ENCODE measurements around the gene RBM10. TPM values are rescaled to one million over a fixed set of nuclear protein-coding genes. Genes with fewer than 3 reads are reported as not detected.

Gene RBM10
- total RNA-seq, 1 donor from 2014 or later, result 61.9 TPM

DNA sequence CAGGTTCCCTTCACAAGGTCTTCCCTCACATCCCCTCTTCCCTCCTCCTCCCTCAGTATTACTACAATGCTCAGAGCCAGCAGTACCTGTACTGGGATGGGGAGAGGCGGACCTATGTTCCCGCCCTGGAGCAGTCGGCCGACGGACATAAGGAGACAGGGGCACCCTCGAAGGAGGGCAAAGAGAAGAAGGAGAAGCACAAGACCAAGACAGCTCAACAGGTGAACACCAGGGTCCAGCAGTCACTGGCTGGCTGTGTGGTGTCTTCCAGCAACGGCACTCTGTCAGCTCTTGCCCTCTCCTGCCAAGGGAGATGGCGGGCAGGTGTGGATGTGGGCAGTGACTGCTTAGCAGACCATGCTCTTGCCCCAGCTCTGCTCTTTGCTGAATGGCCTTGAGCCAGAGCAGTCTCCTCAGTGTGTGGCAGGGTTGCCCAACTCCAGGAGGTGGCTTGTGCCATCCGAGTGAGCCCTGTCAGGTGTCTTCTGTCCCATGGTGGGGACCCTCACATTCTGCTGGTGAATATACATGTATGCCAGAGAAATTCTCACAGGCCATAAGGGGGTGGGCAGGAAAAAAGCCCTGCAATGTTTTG is 37.2 kb downstream of the RBM10 start:
- Mint-ChIP-seq H3K4me3 (no peak overlapping the region), H3K27ac (no peak overlapping the region), H3K4me1 (ENCODE audit: unreplicated experiment) (no peaks in the 10 kb centered on the region), H3K27me3 (no peaks in the 10 kb centered on the region), H3K9me3 (no peaks in the 10 kb centered on the region), H3K36me3 (peaks cover 7% of the 10 kb centered on the region)
- TF ChIP-seq, protein P1, sequence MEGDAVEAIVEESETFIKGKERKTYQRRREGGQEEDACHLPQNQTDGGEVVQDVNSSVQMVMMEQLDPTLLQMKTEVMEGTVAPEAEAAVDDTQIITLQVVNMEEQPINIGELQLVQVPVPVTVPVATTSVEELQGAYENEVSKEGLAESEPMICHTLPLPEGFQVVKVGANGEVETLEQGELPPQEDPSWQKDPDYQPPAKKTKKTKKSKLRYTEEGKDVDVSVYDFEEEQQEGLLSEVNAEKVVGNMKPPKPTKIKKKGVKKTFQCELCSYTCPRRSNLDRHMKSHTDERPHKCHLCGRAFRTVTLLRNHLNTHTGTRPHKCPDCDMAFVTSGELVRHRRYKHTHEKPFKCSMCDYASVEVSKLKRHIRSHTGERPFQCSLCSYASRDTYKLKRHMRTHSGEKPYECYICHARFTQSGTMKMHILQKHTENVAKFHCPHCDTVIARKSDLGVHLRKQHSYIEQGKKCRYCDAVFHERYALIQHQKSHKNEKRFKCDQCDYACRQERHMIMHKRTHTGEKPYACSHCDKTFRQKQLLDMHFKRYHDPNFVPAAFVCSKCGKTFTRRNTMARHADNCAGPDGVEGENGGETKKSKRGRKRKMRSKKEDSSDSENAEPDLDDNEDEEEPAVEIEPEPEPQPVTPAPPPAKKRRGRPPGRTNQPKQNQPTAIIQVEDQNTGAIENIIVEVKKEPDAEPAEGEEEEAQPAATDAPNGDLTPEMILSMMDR (conservative IDR thresholded peaks at IDR 0.05), result no peak
- DNase-seq (ENCODE audit: extremely low spot score, unreplicated experiment), result no peak

GRCh38 chrX:47184486-47184885 is 39.5 kb downstream of the RBM10 start:
- Mint-ChIP-seq H3K36me3 (peaks cover 4% of the 10 kb centered on the region), H3K9me3 (no peaks in the 10 kb centered on the region), H3K4me3 (no peak overlapping the region), H3K4me1 (ENCODE audit: unreplicated experiment) (no peaks in the 10 kb centered on the region), H3K27ac (no peak overlapping the region), H3K27me3 (no peaks in the 10 kb centered on the region)
- no peak for DNase-seq (ENCODE audit: extremely low spot score, unreplicated experiment)
- TF ChIP-seq, protein P1 (conservative IDR thresholded peaks at IDR 0.05), result no peak

- H3K4me3 Mint-ChIP-seq, result no peak overlapping the region
- H3K4me1 Mint-ChIP-seq (ENCODE audit: unreplicated experiment), result no peaks in the 10 kb centered on the region
- peaks cover 4% of the 10 kb centered on the region for H3K36me3 Mint-ChIP-seq
- no peak overlapping the region for H3K27ac Mint-ChIP-seq
- TF ChIP-seq, protein P1 (conservative IDR thresholded peaks at IDR 0.05), result no peak
- H3K27me3 Mint-ChIP-seq, result no peaks in the 10 kb centered on the region
- no peaks in the 10 kb centered on the region for H3K9me3 Mint-ChIP-seq
- DNase-seq (ENCODE audit: extremely low spot score, unreplicated experiment), result no peak
Measured at GRCh38 chrX:47185241-47185640, 40.2 kb downstream of the RBM10 start.

DNA sequence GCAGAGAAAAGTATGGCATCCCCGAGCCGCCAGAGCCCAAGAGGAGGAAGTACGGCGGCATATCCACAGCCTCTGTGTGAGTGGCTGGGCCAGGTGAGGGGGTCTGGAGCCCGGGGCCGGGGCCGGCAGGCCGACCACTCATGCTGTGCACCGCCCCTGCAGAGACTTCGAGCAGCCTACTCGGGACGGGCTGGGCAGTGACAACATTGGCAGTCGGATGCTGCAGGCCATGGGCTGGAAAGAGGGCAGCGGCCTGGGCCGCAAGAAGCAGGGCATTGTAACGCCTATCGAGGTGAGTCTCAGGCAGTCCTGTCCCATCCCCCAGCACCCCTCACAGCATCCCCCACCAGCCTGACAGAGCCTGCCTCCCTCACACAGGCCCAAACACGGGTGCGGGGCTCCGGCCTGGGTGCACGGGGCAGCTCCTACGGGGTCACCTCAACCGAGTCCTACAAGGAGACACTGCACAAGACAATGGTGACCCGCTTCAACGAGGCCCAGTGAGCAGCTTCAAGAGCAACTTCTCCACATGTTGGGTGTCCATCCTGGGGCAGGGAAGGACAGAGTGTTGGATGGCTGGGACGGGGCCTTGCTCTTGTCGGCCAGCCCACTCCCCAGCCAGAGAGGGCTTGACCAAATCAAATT is 41.2 kb downstream of the RBM10 start:
- Mint-ChIP-seq H3K9me3 (no peaks in the 10 kb centered on the region), H3K27ac (no peak overlapping the region), H3K27me3 (no peaks in the 10 kb centered on the region), H3K4me3 (no peak overlapping the region), H3K4me1 (ENCODE audit: unreplicated experiment) (no peaks in the 10 kb centered on the region), H3K36me3 (peaks cover 4% of the 10 kb centered on the region)
- DNase-seq (ENCODE audit: extremely low spot score, unreplicated experiment), result no peak
- TF ChIP-seq, protein P1 (conservative IDR thresholded peaks at IDR 0.05), result no peak

DNA sequence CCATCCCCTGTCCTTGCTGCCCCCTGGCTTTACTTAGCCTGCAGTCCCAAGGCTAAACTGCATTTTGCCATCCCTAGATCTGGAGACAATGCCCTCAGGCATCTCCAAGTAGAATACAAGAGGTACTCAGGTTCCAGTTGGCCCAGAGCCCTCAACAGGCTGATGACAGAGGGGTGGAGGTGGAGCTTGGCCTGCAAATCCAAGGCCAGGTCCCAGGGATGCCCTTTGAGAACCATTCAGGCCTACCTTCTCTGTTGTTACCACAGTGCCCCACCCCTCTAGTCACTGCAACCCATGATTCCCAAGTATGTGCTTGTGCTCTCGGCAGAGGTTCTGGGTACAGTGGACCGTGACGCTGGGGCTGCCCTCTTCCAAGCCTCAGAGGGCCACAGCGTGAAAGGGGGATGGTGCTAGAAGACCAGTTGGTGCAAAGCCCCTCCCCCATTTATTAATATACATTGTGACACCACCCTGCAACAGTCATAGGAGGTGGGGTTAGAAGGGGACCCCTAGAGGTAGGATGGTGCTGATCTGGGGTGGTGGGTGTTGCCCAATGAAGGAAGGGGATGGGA is 42.2 kb downstream of the RBM10 start:
- Mint-ChIP-seq H3K9me3 (no peaks in the 10 kb centered on the region), H3K27me3 (no peaks in the 10 kb centered on the region), H3K4me1 (ENCODE audit: unreplicated experiment) (no peaks in the 10 kb centered on the region), H3K36me3 (peaks cover 4% of the 10 kb centered on the region), H3K4me3 (no peak overlapping the region), H3K27ac (no peak overlapping the region)
- TF ChIP-seq, protein P1 (conservative IDR thresholded peaks at IDR 0.05), result no peak
- DNase-seq (ENCODE audit: extremely low spot score, unreplicated experiment), result no peak

Measured in type B pancreatic cell (in vitro differentiated cells).